Hepatocyte (in vitro differentiated cells): ENCODE measurements around the gene STK24.

Source experiments
- CTCF ChIP-seq: fragments of 200-600 bp; sonication (generic); IDR thresholded peaks from 2 replicates; pipeline ENCODE4 v1.5.1; 2016; ENCODE audit warnings: antibody characterized with exemption, mild to moderate bottlenecking; ENCODE audit not compliant: poor library complexity
- EZH2 ChIP-seq: fragments of 200-600 bp; sonication (generic); IDR thresholded peaks from 2 replicates; pipeline ENCODE4 v1.6.1; 2016; ENCODE audit warnings: antibody characterized with exemption, mild to moderate bottlenecking, borderline replicate concordance
- EZH2phosphoT487 ChIP-seq: fragments of 200-600 bp; sonication (generic); IDR thresholded peaks from one replicate; pipeline ENCODE4 v1.6.1; 2018; ENCODE audit warnings: antibody characterized with exemption, mild to moderate bottlenecking, low read depth, moderate library complexity; ENCODE audit not compliant: unreplicated experiment, severe bottlenecking

GRCh38 chr13:98435376-98435775 is 141.5 kb downstream of the STK24 start:
- TF ChIP-seq CTCF (no peak), EZH2 (no peak), EZH2phosphoT487 (no peak)
